ENCODE data around the gene MACIR.

- TF ChIP-seq CTCF (IDR thresholded peaks at IDR 0.05 in 2 of 3, conservative IDR thresholded peaks at IDR 0.05 in 1 of 3; ENCODE audit: control insufficient read depth in 2 of 3, extremely low read depth in 1 of 3, insufficient read depth in 1 of 3, low read depth in 3 of 3, low read length in 3 of 3) (no peak), RCOR1 (conservative IDR thresholded peaks at IDR 0.05; ENCODE audit: low read depth, low read length) (no peak), SUPT20H (IDR thresholded peaks at IDR 0.05; ENCODE audit: borderline replicate concordance, control insufficient read depth, low read depth, low read length) (no peak), BACH1 (IDR thresholded peaks at IDR 0.05; ENCODE audit: borderline replicate concordance) (no peak), POLR2A (IDR thresholded peaks at IDR 0.05; ENCODE audit: low read depth, low read length) (no peak), YY1 (IDR thresholded peaks at IDR 0.05; ENCODE audit: low read depth, low read length) (no peak)
These were observed 20.8 kb upstream of the MACIR start for GRCh38 chr5:103237778-103238177.
